ENCODE data around the gene GSTT2B.
"Not testable (repeated sequence)": the region's sequence is repeated elsewhere in the genome, so short reads cannot be mapped to it uniquely, and the experiment has no call there.

DNA sequence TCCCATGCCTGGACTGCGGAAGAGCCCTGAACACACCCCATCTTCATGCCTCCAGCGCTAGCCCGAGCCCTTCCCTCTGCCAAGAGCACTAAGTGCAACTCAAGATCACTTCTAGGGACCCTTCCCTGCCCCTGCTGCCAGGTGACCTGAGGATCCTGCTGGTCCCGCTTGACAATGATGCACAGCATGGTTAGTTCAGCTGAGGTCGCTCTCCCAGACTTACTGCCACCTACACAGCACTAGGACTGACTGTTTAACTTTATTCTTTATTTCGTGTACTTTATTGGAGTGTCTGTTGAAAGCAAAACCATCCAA is 6.0 kb downstream of the GSTT2B start:
- TF ChIP-seq, protein P1, sequence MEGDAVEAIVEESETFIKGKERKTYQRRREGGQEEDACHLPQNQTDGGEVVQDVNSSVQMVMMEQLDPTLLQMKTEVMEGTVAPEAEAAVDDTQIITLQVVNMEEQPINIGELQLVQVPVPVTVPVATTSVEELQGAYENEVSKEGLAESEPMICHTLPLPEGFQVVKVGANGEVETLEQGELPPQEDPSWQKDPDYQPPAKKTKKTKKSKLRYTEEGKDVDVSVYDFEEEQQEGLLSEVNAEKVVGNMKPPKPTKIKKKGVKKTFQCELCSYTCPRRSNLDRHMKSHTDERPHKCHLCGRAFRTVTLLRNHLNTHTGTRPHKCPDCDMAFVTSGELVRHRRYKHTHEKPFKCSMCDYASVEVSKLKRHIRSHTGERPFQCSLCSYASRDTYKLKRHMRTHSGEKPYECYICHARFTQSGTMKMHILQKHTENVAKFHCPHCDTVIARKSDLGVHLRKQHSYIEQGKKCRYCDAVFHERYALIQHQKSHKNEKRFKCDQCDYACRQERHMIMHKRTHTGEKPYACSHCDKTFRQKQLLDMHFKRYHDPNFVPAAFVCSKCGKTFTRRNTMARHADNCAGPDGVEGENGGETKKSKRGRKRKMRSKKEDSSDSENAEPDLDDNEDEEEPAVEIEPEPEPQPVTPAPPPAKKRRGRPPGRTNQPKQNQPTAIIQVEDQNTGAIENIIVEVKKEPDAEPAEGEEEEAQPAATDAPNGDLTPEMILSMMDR (conservative IDR thresholded peaks at IDR 0.05; ENCODE audit: low read length): not testable (repeated sequence)
- TF ChIP-seq EZH2phosphoT487 (IDR thresholded peaks at IDR 0.05; ENCODE audit: borderline replicate concordance, low read depth, low read length): not testable (repeated sequence)

All from OCI-LY7 (cell line).